ENCODE data around the gene C17orf75. TPM values are rescaled to one million over a fixed set of nuclear protein-coding genes. Genes with fewer than 3 reads are reported as not detected.
"Not testable (repeated sequence)": the region's sequence is repeated elsewhere in the genome, so short reads cannot be mapped to it uniquely, and the experiment has no call there.

The C17orf75 gene
- total RNA-seq, 1 experiment from 2014 or later: 21.1 TPM

- H3K4me1 Mint-ChIP-seq (ENCODE audit: low read depth, unreplicated experiment): no peaks in the 10 kb centered on the region
- TF ChIP-seq, protein P1, sequence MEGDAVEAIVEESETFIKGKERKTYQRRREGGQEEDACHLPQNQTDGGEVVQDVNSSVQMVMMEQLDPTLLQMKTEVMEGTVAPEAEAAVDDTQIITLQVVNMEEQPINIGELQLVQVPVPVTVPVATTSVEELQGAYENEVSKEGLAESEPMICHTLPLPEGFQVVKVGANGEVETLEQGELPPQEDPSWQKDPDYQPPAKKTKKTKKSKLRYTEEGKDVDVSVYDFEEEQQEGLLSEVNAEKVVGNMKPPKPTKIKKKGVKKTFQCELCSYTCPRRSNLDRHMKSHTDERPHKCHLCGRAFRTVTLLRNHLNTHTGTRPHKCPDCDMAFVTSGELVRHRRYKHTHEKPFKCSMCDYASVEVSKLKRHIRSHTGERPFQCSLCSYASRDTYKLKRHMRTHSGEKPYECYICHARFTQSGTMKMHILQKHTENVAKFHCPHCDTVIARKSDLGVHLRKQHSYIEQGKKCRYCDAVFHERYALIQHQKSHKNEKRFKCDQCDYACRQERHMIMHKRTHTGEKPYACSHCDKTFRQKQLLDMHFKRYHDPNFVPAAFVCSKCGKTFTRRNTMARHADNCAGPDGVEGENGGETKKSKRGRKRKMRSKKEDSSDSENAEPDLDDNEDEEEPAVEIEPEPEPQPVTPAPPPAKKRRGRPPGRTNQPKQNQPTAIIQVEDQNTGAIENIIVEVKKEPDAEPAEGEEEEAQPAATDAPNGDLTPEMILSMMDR (IDR thresholded peaks at IDR 0.05; ENCODE audit: unreplicated experiment): no peak
- no peaks in the 10 kb centered on the region for H3K36me3 Mint-ChIP-seq (ENCODE audit: insufficient read depth, unreplicated experiment)
- H3K27ac Mint-ChIP-seq (ENCODE audit: unreplicated experiment): no peak overlapping the region
- intact Hi-C loops (cut with micrococcal nuclease; ENCODE audit: unreplicated experiment): no loop called here
- H3K4me3 Mint-ChIP-seq (ENCODE audit: low read depth, unreplicated experiment): no peak overlapping the region
- peaks cover 41% of the 10 kb centered on the region for H3K27me3 Mint-ChIP-seq (ENCODE audit: unreplicated experiment)
- no TSS peak for BruUV-seq (replicated peaks)
- DNase-seq: no peak
- CTCF ChIA-PET: interaction anchor here (0.7 to 2.2 kb wide), 2 partner anchors 48 to 65 kb away, joined by 4 to 6 read pairs; no protein-coding TSS in a partner anchor
- H3K9me3 Mint-ChIP-seq (ENCODE audit: low read depth, unreplicated experiment): no peaks in the 10 kb centered on the region
Observed at GRCh38 chr17:32318071-32318470, 23.9 kb downstream of the C17orf75 start.

DNA sequence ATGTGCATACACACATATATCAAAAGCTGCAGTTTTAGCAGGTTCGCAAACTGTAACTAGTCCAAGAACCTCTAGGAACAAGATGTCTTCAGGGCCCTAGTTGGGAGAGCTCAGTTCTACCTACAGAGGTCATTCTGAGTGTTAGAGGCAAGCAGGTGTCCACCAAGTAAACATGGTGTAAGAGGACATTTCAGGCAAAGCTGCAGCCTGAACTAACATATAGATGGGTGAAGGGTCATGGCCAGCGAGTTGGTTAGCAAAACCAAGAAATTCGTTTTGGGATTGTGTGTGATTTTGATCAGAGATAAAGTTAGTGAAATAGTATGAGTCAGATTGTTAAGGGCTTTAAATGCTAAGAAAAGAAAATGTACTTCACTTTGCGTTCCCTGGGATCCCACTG lies 24.6 kb downstream of the C17orf75 start:
- Mint-ChIP-seq H3K27ac (ENCODE audit: unreplicated experiment) (no peak overlapping the region), H3K4me3 (ENCODE audit: low read depth, unreplicated experiment) (no peak overlapping the region), H3K27me3 (ENCODE audit: unreplicated experiment) (peaks cover 41% of the 10 kb centered on the region), H3K36me3 (ENCODE audit: insufficient read depth, unreplicated experiment) (no peaks in the 10 kb centered on the region), H3K4me1 (ENCODE audit: low read depth, unreplicated experiment) (no peaks in the 10 kb centered on the region), H3K9me3 (ENCODE audit: low read depth, unreplicated experiment) (no peaks in the 10 kb centered on the region)
- intact Hi-C loops (cut with micrococcal nuclease; ENCODE audit: unreplicated experiment): no loop called here
- BruUV-seq (replicated peaks): no TSS peak
- TF ChIP-seq, protein P1 (IDR thresholded peaks at IDR 0.05; ENCODE audit: unreplicated experiment): no peak
- CTCF ChIA-PET: interaction anchor here (0.6 to 2.2 kb wide), 2 partner anchors 47 to 64 kb away, joined by 4 to 6 read pairs; no protein-coding TSS in a partner anchor
- no peak for DNase-seq

GRCh38 chr17:32316653-32317052 lies 25.3 kb downstream of the C17orf75 start:
- H3K4me1 Mint-ChIP-seq (ENCODE audit: low read depth, unreplicated experiment); H3K27ac Mint-ChIP-seq (ENCODE audit: unreplicated experiment); H3K4me3 Mint-ChIP-seq (ENCODE audit: low read depth, unreplicated experiment); H3K36me3 Mint-ChIP-seq (ENCODE audit: insufficient read depth, unreplicated experiment); BruUV-seq (replicated peaks); DNase-seq; H3K9me3 Mint-ChIP-seq (ENCODE audit: low read depth, unreplicated experiment); intact Hi-C loops (cut with micrococcal nuclease; ENCODE audit: unreplicated experiment): not testable (repeated sequence)
- CTCF ChIA-PET: interaction anchor here (0.6 to 2.2 kb wide), 2 partner anchors 48 to 64 kb away, joined by 4 to 6 read pairs; no protein-coding TSS in a partner anchor
- H3K27me3 Mint-ChIP-seq (ENCODE audit: unreplicated experiment): peaks cover 43% of the 10 kb centered on the region

DNA sequence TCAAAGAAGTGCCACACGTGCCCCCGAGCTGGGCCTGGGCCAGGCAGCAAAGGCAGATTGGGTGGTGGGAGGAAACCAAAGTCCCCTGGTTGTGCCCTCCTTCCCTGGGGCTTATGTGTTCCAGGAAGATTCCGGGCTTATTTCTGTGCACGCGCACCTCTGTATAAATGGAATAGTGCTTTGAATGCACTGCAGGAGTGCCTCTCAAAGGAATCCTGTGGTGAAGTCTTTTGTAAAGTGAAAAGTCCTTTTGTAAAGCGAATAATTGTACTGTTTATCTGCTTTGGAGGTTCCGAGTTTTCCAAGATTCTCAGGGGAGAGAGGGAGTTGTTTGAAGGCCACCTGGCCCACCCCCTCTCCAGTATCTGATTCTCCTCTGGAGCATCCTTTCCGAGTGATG lies 26.8 kb downstream of the C17orf75 start:
- H3K4me1 Mint-ChIP-seq (ENCODE audit: low read depth, unreplicated experiment): no peaks in the 10 kb centered on the region
- peaks cover 51% of the 10 kb centered on the region for H3K27me3 Mint-ChIP-seq (ENCODE audit: unreplicated experiment)
- H3K27ac Mint-ChIP-seq (ENCODE audit: unreplicated experiment): no peak overlapping the region
- H3K36me3 Mint-ChIP-seq (ENCODE audit: insufficient read depth, unreplicated experiment): no peaks in the 10 kb centered on the region
- CTCF ChIA-PET: interaction anchor here (0.6 kb wide), 1 partner anchor 513 kb away, joined by 3 read pairs; no protein-coding TSS in a partner anchor
- no peak overlapping the region for H3K4me3 Mint-ChIP-seq (ENCODE audit: low read depth, unreplicated experiment)
- no peak for DNase-seq
- TF ChIP-seq, protein P1 (IDR thresholded peaks at IDR 0.05; ENCODE audit: unreplicated experiment): no peak
- intact Hi-C loops (cut with micrococcal nuclease; ENCODE audit: unreplicated experiment): no loop called here
- BruUV-seq (replicated peaks): no TSS peak
- no peaks in the 10 kb centered on the region for H3K9me3 Mint-ChIP-seq (ENCODE audit: low read depth, unreplicated experiment)

- DNase-seq: no peak
- TF ChIP-seq, protein P1 (IDR thresholded peaks at IDR 0.05; ENCODE audit: unreplicated experiment): no peak
- H3K27me3 Mint-ChIP-seq (ENCODE audit: unreplicated experiment): peaks cover 56% of the 10 kb centered on the region
- BruUV-seq (replicated peaks): no TSS peak
- H3K9me3 Mint-ChIP-seq (ENCODE audit: low read depth, unreplicated experiment): no peaks in the 10 kb centered on the region
- no peak overlapping the region for H3K27ac Mint-ChIP-seq (ENCODE audit: unreplicated experiment)
- intact Hi-C loops (cut with micrococcal nuclease; ENCODE audit: unreplicated experiment): no loop called here
- H3K4me3 Mint-ChIP-seq (ENCODE audit: low read depth, unreplicated experiment): no peak overlapping the region
- H3K4me1 Mint-ChIP-seq (ENCODE audit: low read depth, unreplicated experiment): no peaks in the 10 kb centered on the region
- CTCF ChIA-PET: no interaction called here
- H3K36me3 Mint-ChIP-seq (ENCODE audit: insufficient read depth, unreplicated experiment): no peaks in the 10 kb centered on the region
Observed at GRCh38 chr17:32314636-32315035, 27.3 kb downstream of the C17orf75 start.

Data from Calu3 (cell line).